Loucy (cell line): Measurements from ENCODE around the gene UBL5.

ENCODE experiments used
- H2AFZ ChIP-seq: fragments of 200-600 bp; sonication (generic); 2 replicates; pipeline ENCODE4 v1.6.0; 2016; ENCODE audit warnings: antibody characterized with exemption, mild to moderate bottlenecking, low read length, moderate library complexity
- H3F3A ChIP-seq: fragments of 200-600 bp; 2 replicates; pipeline ENCODE4 v1.6.0; 2016; ENCODE audit warnings: antibody characterized with exemption, low read depth, mild to moderate bottlenecking
- H3K27me3 ChIP-seq: fragments of 200-600 bp; sonication (generic); 2 replicates; pipeline ENCODE4 v1.6.1; 2014; ENCODE audit warnings: low read length, mild to moderate bottlenecking; ENCODE audit not compliant: insufficient read depth, poor library complexity, severe bottlenecking
- H3K36me3 ChIP-seq: fragments of 200-600 bp; sonication (generic); 2 replicates; pipeline ENCODE4 v1.6.1; 2016; ENCODE audit warnings: low read length; ENCODE audit not compliant: insufficient read depth
- H3K4me1 ChIP-seq: fragments of 200-600 bp; sonication (generic); 2 replicates; pipeline ENCODE4 v1.5.1; 2014; ENCODE audit warnings: low read length, mild to moderate bottlenecking; ENCODE audit not compliant: insufficient read depth, poor library complexity, severe bottlenecking
- H3K4me2 ChIP-seq: fragments of 200-600 bp; sonication (generic); 2 replicates; pipeline ENCODE4 v1.6.0; 2014; ENCODE audit warnings: antibody characterized with exemption, low read length, low read depth, mild to moderate bottlenecking; ENCODE audit not compliant: poor library complexity, severe bottlenecking
- H3K4me3 ChIP-seq: fragments of 200-600 bp; sonication (generic); 2 replicates; pipeline ENCODE4 v1.5.1; 2014; ENCODE audit warnings: low read length, mild to moderate bottlenecking, mixed read lengths; ENCODE audit not compliant: poor library complexity, severe bottlenecking
- H3K79me2 ChIP-seq: fragments of 200-600 bp; sonication (generic); 2 replicates; pipeline ENCODE4 v1.6.1; 2014; ENCODE audit warnings: low read length; ENCODE audit not compliant: insufficient read depth
- H3K9ac ChIP-seq: fragments of 200-600 bp; sonication (generic); 2 replicates; pipeline ENCODE4 v1.6.0; 2014; ENCODE audit warnings: mild to moderate bottlenecking, low read depth, low read length, moderate library complexity; ENCODE audit not compliant: poor library complexity, severe bottlenecking
- H3K9me2 ChIP-seq: fragments of 200-600 bp; sonication (generic); replicated peaks from 2 replicates; pipeline ENCODE4 v1.6.1; 2016; ENCODE audit warnings: low read depth, low read length, mixed read lengths
- H3K9me3 ChIP-seq: fragments of 200-600 bp; sonication (generic); 2 replicates; pipeline ENCODE4 v1.6.1; 2014; ENCODE audit warnings: mild to moderate bottlenecking, antibody characterized with exemption, low read length, low read depth; ENCODE audit not compliant: insufficient read depth
- H4K20me1 ChIP-seq: fragments of 200-600 bp; sonication (generic); 2 replicates; pipeline ENCODE4 v1.6.0; 2014; ENCODE audit warnings: antibody characterized with exemption, low read length, mild to moderate bottlenecking; ENCODE audit not compliant: insufficient read depth, poor library complexity, severe bottlenecking
- EZH2phosphoT487 ChIP-seq: fragments of 200-600 bp; IDR thresholded peaks from 2 replicates; pipeline ENCODE4 v1.6.1; 2018; ENCODE audit warnings: antibody characterized with exemption, mild to moderate bottlenecking, moderate library complexity, borderline replicate concordance
- TF ChIP-seq, protein P1 (sequence below): fragments of 200-600 bp; sonication (generic); conservative IDR thresholded peaks from 2 replicates; pipeline ENCODE4 v1.5.1; 2014; ENCODE audit warnings: mild to moderate bottlenecking, antibody characterized with exemption, low read length

UBL5 gene

GRCh38 chr19:9849791-9850190 lies 22.1 kb downstream of the UBL5 start:
- no peaks in the 10 kb centered on the region for H3K9me2 ChIP-seq
- peaks cover 41% of the 10 kb centered on the region; the same call in 1 of the 2 replicates for H3K36me3 ChIP-seq
- H3K79me2 ChIP-seq: peaks cover 4% of the 10 kb centered on the region; the same call in 1 of the 2 replicates
- H3K4me3 ChIP-seq: no peak overlapping the region
- no peaks in the 10 kb centered on the region for H3K27me3 ChIP-seq
- H3F3A ChIP-seq: no peaks in the 10 kb centered on the region
- no peaks in the 10 kb centered on the region for H3K9me3 ChIP-seq
- H3K9ac ChIP-seq: no peak overlapping the region
- no peaks in the 10 kb centered on the region for H3K4me1 ChIP-seq
- H4K20me1 ChIP-seq: no peaks in the 10 kb centered on the region
- TF ChIP-seq, protein P1, sequence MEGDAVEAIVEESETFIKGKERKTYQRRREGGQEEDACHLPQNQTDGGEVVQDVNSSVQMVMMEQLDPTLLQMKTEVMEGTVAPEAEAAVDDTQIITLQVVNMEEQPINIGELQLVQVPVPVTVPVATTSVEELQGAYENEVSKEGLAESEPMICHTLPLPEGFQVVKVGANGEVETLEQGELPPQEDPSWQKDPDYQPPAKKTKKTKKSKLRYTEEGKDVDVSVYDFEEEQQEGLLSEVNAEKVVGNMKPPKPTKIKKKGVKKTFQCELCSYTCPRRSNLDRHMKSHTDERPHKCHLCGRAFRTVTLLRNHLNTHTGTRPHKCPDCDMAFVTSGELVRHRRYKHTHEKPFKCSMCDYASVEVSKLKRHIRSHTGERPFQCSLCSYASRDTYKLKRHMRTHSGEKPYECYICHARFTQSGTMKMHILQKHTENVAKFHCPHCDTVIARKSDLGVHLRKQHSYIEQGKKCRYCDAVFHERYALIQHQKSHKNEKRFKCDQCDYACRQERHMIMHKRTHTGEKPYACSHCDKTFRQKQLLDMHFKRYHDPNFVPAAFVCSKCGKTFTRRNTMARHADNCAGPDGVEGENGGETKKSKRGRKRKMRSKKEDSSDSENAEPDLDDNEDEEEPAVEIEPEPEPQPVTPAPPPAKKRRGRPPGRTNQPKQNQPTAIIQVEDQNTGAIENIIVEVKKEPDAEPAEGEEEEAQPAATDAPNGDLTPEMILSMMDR: no peak
- no peak for TF ChIP-seq EZH2phosphoT487
- no peak overlapping the region for H3K4me2 ChIP-seq
- no peak overlapping the region for H2AFZ ChIP-seq

DNA sequence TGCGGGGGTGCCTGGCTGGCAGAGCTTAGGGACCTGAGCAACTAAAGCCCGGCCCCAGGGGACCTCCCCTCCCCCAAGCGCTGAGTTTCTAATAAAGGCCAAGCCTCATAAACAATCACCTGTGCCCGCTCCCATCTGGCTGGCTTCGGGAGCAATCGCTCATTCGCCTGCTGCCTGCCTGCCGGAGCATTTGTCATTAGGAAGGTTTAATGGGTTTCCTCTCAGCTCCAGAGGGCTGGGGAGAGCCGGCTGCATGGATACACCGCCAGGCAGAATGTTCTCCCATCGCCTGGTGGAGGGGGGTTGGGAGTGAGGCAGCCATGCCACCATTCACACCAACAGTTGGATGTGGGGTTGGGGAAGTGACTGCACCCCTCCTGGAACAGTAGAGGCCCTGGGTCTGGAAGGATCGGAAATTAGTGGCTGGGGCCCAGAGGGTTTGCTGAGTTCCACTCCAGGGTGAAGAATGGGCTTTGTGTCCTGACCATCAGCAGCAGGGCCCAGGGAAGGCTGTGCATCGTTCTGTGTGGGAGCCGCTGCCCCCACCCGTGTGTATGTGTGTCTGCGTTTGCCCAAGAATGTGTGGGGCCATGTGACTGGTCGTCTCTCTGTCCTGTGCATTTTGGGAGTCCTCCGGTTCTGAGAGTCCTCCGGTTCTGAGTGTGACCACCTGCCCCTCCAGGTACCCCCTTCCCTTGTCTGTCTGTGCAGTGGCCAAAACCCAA lies 22.7 kb downstream of the UBL5 start:
- TF ChIP-seq EZH2phosphoT487: no peak
- Histone ChIP-seq H3K4me3 (no peak overlapping the region), H3K36me3 (peaks cover 36% of the 10 kb centered on the region; the same call in 1 of the 2 replicates), H3K4me2 (no peak overlapping the region), H3F3A (no peaks in the 10 kb centered on the region), H3K9me2 (no peaks in the 10 kb centered on the region), H3K9me3 (no peaks in the 10 kb centered on the region), H3K4me1 (no peaks in the 10 kb centered on the region), H3K79me2 (peaks cover 4% of the 10 kb centered on the region; the same call in 1 of the 2 replicates), H4K20me1 (no peaks in the 10 kb centered on the region), H2AFZ (no peak overlapping the region), H3K27me3 (no peaks in the 10 kb centered on the region), H3K9ac (no peak overlapping the region)

DNA sequence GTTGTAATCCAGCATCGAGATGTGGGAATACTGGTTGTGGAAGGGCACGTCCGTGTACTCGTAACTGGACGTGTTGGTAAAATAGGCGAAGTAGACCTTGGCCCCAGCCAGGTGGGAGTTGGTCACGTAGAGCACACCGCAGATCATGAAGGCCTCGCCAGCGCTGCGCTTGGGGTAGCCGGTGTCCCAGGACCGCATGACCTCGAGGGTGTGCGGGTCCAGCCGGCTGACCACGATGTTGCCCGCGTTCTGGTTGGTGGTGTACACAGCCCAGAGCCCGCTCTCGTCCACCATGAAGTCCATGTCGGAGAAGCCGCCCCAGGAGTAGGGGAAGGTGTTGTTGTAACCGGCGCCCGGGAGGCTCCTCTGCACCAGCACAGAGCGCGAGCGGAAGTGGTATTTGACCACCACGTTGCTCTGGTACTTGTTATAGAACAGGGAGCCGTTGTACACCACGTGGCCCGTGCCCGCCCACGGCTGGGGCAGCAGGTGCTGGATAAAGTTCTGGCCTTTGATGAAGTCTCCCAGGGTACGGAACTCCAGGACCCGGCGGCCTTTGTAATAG lies 26.6 kb downstream of the UBL5 start:
- Histone ChIP-seq H3K9ac (no peak overlapping the region), H3K79me2 (no peaks in the 10 kb centered on the region), H3K4me2 (no peak overlapping the region), H3K4me3 (no peak overlapping the region), H3K9me3 (no peaks in the 10 kb centered on the region), H4K20me1 (no peaks in the 10 kb centered on the region), H2AFZ (no peak overlapping the region), H3K9me2 (no peaks in the 10 kb centered on the region), H3K27me3 (no peaks in the 10 kb centered on the region), H3F3A (no peaks in the 10 kb centered on the region), H3K4me1 (peaks cover 16% of the 10 kb centered on the region), H3K36me3 (peaks cover 5% of the 10 kb centered on the region; the same call in 1 of the 2 replicates)
- TF ChIP-seq, protein P1: no peak
